ENCODE results near the gene SLC17A2. TPM values are rescaled to one million over a fixed set of nuclear protein-coding genes. Genes with fewer than 3 reads are reported as not detected.

Gene SLC17A2
- total RNA-seq, 5 donors from 2014 or later (not counting 1 experiment from before 2014, with no cell fraction given) = not detected

GRCh38 chr6:25896252-25896651 is 34.2 kb downstream of the SLC17A2 start:
- no peak for DNase-seq
- H3K36me3 Mint-ChIP-seq = no peaks in the 10 kb centered on the region
- H3K9me3 Mint-ChIP-seq = no peaks in the 10 kb centered on the region
- no peak overlapping the region for H3K27ac Mint-ChIP-seq
- Histone ChIP-seq H3K4me3 (ENCODE audit: control insufficient read depth in 1 of 2, extremely low read depth in 1 of 2, low read length in 1 of 2) (no peak overlapping the region), H3K27me3 (replicated peaks in 1 of 2; ENCODE audit: control insufficient read depth in 2 of 2, extremely low read depth in 1 of 2, insufficient read depth in 2 of 2, low read length in 1 of 2) (no peaks in the 10 kb centered on the region), H3K27ac (ENCODE audit: low read length) (no peak overlapping the region), H3K36me3 (ENCODE audit: control insufficient read depth in 2 of 2, extremely low read depth in 1 of 2, insufficient read depth in 1 of 2, low read length in 1 of 2) (no peaks in the 10 kb centered on the region), H3K4me1 (ENCODE audit: control insufficient read depth in 1 of 2, extremely low read depth in 1 of 2, insufficient read depth in 2 of 2, low read length in 2 of 2) (no peaks in the 10 kb centered on the region), H3K9me3 (no peaks in the 10 kb centered on the region)
- CTCF ChIA-PET = interaction anchor here in 1 of 2 donors (0.7 to 1.6 kb wide), 2 partner anchors 13 to 14 kb away, joined by 3 to 5 read pairs; no protein-coding TSS in a partner anchor
- POLR2A ChIA-PET = no interaction called here
- H3K27me3 Mint-ChIP-seq = peaks cover 0 to 4% of the 10 kb centered on the region in 2 donors
- H3K4me1 Mint-ChIP-seq = no peaks in the 10 kb centered on the region
- no peak overlapping the region for H3K4me3 Mint-ChIP-seq
- no peak for ATAC-seq (replicated peaks in 1 of 4)
- no CpG with 5 or more reads among the region's 3 CpGs for WGBS (ENCODE audit: insufficient coverage)

DNA sequence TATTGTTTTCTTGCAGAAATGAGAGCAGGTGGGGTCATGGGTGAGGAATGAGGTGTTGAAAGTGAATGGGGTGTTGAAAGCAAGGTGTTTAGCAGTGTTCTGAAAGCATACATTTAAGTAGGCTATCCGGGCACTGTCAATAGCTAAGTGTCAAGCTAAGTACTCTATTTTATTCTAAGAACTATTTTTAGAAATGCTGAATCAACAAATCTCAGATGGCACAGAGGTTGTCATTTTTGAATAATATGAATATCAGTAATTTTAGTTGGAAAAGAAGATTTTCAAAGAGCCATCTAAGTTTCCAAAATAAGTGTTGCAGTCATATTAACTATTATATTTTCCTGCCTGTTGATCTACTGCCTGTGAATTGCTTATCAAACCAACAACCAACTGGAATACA is 34.7 kb downstream of the SLC17A2 start:
- H3K36me3 Mint-ChIP-seq = no peaks in the 10 kb centered on the region
- no peaks in the 10 kb centered on the region for H3K27me3 ChIP-seq (replicated peaks in 1 of 2; ENCODE audit: control insufficient read depth in 2 of 2, extremely low read depth in 1 of 2, insufficient read depth in 2 of 2, low read length in 1 of 2)
- no peaks in the 10 kb centered on the region for H3K4me1 Mint-ChIP-seq
- H3K4me1 ChIP-seq (ENCODE audit: control insufficient read depth in 1 of 2, extremely low read depth in 1 of 2, insufficient read depth in 2 of 2, low read length in 2 of 2) = no peaks in the 10 kb centered on the region
- ChIA-PET POLR2A (no interaction called here), CTCF (interaction anchor here in 1 of 2 donors (0.7 to 1.6 kb wide), 2 partner anchors 13 to 14 kb away, joined by 3 to 5 read pairs; no protein-coding TSS in a partner anchor)
- H3K27ac ChIP-seq (ENCODE audit: low read length) = no peak overlapping the region
- H3K4me3 ChIP-seq (ENCODE audit: control insufficient read depth in 1 of 2, extremely low read depth in 1 of 2, low read length in 1 of 2) = no peak overlapping the region
- H3K9me3 Mint-ChIP-seq = no peaks in the 10 kb centered on the region
- no peak for DNase-seq
- no CpG with 5 or more reads among the region's 1 CpG for WGBS (ENCODE audit: insufficient coverage)
- no peak for ATAC-seq (replicated peaks in 1 of 4)
- H3K27ac Mint-ChIP-seq = no peak overlapping the region
- no peak overlapping the region for H3K4me3 Mint-ChIP-seq
- H3K36me3 ChIP-seq (ENCODE audit: control insufficient read depth in 2 of 2, extremely low read depth in 1 of 2, insufficient read depth in 1 of 2, low read length in 1 of 2) = no peaks in the 10 kb centered on the region
- no peaks in the 10 kb centered on the region for H3K9me3 ChIP-seq
- H3K27me3 Mint-ChIP-seq = peaks cover 0 to 4% of the 10 kb centered on the region in 2 donors

DNA sequence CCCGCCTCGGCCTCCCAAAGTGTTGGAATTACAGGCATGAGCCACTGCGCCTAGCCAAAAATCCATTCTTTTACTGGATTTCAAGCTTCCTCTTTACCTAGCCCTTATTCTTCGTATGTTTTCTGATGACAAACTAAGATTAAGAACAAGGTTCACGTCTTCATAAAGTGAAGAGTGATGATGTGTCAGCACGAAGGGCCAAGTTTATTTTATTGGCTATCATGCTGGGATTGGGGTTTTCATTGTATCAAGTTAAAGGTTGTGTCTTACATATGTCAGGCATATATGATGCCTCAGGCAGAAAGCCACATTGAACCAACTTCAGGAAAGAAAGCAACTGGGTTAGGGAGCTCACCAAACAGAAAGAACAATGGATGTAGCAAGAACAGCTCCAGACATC is 36.7 kb downstream of the SLC17A2 start:
- Histone ChIP-seq H3K27me3 (replicated peaks in 1 of 2; ENCODE audit: control insufficient read depth in 2 of 2, extremely low read depth in 1 of 2, insufficient read depth in 2 of 2, low read length in 1 of 2) (no peaks in the 10 kb centered on the region), H3K36me3 (ENCODE audit: control insufficient read depth in 2 of 2, extremely low read depth in 1 of 2, insufficient read depth in 1 of 2, low read length in 1 of 2) (no peaks in the 10 kb centered on the region), H3K9me3 (no peaks in the 10 kb centered on the region), H3K27ac (ENCODE audit: low read length) (no peak overlapping the region), H3K4me1 (ENCODE audit: control insufficient read depth in 1 of 2, extremely low read depth in 1 of 2, insufficient read depth in 2 of 2, low read length in 2 of 2) (no peaks in the 10 kb centered on the region), H3K4me3 (ENCODE audit: control insufficient read depth in 1 of 2, extremely low read depth in 1 of 2, low read length in 1 of 2) (no peak overlapping the region)
- Mint-ChIP-seq H3K4me3 (no peak overlapping the region), H3K9me3 (no peaks in the 10 kb centered on the region), H3K4me1 (no peaks in the 10 kb centered on the region), H3K36me3 (no peaks in the 10 kb centered on the region), H3K27me3 (peaks cover 0 to 4% of the 10 kb centered on the region in 2 donors), H3K27ac (no peak overlapping the region)
- CTCF ChIA-PET = no interaction called here
- DNase-seq (no peak), ATAC-seq (replicated peaks in 1 of 4) (no peak)
- 88% methylated on average over 1 of the region's 6 CpGs for WGBS (ENCODE audit: insufficient coverage)
- POLR2A ChIA-PET = interaction anchor here in 1 of 2 donors (0.5 kb wide), 1 partner anchor 1459 kb away, joined by 3 read pairs; no protein-coding TSS in a partner anchor

DNA sequence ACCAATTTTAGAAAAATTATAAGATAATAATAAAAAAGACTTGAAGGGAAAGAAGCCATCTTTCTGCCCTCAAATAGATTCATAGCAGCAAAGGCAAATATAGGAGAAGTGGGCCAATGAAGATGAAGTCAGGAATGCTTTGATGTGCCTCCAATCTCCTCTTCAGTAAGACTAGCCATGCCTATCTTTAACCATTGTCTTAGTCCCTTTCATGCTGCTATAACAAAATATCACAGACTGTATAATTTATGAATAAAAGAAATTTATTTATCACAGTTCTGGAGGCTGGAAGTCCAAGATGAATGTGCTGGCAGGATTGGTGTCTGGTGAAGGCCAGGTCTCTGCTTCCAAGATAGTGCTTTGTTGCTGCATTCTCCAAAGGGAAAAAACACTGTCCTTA is 37.6 kb downstream of the SLC17A2 start:
- CTCF ChIA-PET = no interaction called here
- no peak overlapping the region for H3K4me3 Mint-ChIP-seq
- no peaks in the 10 kb centered on the region for H3K4me1 ChIP-seq (ENCODE audit: control insufficient read depth in 1 of 2, extremely low read depth in 1 of 2, insufficient read depth in 2 of 2, low read length in 2 of 2)
- H3K27me3 Mint-ChIP-seq = peaks cover 0 to 4% of the 10 kb centered on the region in 2 donors
- DNase-seq (no peak), ATAC-seq (replicated peaks in 1 of 4) (no peak)
- H3K9me3 Mint-ChIP-seq = no peaks in the 10 kb centered on the region
- H3K36me3 Mint-ChIP-seq = no peaks in the 10 kb centered on the region
- no peaks in the 10 kb centered on the region for H3K36me3 ChIP-seq (ENCODE audit: control insufficient read depth in 2 of 2, extremely low read depth in 1 of 2, insufficient read depth in 1 of 2, low read length in 1 of 2)
- POLR2A ChIA-PET = interaction anchor here in 1 of 2 donors (0.7 kb wide), 1 partner anchor 480 kb away, joined by 3 read pairs; no protein-coding TSS in a partner anchor
- no peaks in the 10 kb centered on the region for H3K9me3 ChIP-seq
- no peak overlapping the region for H3K27ac ChIP-seq (ENCODE audit: low read length)
- no peaks in the 10 kb centered on the region for H3K4me1 Mint-ChIP-seq
- H3K27me3 ChIP-seq (replicated peaks in 1 of 2; ENCODE audit: control insufficient read depth in 2 of 2, extremely low read depth in 1 of 2, insufficient read depth in 2 of 2, low read length in 1 of 2) = no peaks in the 10 kb centered on the region
- no peak overlapping the region for H3K27ac Mint-ChIP-seq
- no peak overlapping the region for H3K4me3 ChIP-seq (ENCODE audit: control insufficient read depth in 1 of 2, extremely low read depth in 1 of 2, low read length in 1 of 2)

GRCh38 chr6:25889877-25890853 is 40.3 kb downstream of the SLC17A2 start:
- H3K27me3 Mint-ChIP-seq = peaks cover 1 to 8% of the 10 kb centered on the region in 2 donors
- WGBS (ENCODE audit: insufficient coverage) = no CpG with 5 or more reads among the region's 5 CpGs

DNA sequence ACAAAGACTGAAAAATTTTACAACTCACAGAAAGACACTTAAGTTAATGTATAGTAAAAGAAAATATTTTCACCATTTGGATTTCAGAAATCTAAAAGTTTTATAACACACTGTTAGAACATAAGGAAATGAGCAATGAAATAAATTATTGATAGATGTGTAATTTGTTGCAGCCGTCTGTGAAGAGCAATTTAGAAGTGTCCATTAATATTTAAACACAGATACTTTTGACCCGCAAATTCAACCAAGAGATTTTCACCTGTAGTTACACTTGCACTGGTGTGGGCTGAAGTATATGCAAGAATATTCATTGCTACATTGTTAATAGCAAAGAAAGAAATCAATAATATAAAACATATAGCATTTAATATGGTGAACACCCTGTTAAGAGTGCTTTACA is 41.9 kb downstream of the SLC17A2 start:
- Histone ChIP-seq H3K27me3 (replicated peaks in 1 of 2; ENCODE audit: control insufficient read depth in 2 of 2, extremely low read depth in 1 of 2, insufficient read depth in 2 of 2, low read length in 1 of 2) (no peaks in the 10 kb centered on the region), H3K36me3 (ENCODE audit: control insufficient read depth in 2 of 2, extremely low read depth in 1 of 2, insufficient read depth in 1 of 2, low read length in 1 of 2) (no peaks in the 10 kb centered on the region), H3K27ac (ENCODE audit: low read length) (no peak overlapping the region), H3K4me3 (ENCODE audit: control insufficient read depth in 1 of 2, extremely low read depth in 1 of 2, low read length in 1 of 2) (no peak overlapping the region), H3K9me3 (no peaks in the 10 kb centered on the region), H3K4me1 (ENCODE audit: control insufficient read depth in 1 of 2, extremely low read depth in 1 of 2, insufficient read depth in 2 of 2, low read length in 2 of 2) (no peaks in the 10 kb centered on the region)
- CTCF ChIA-PET = no interaction called here
- Mint-ChIP-seq H3K27me3 (peaks cover 1 to 8% of the 10 kb centered on the region in 2 donors), H3K36me3 (no peaks in the 10 kb centered on the region), H3K4me1 (no peaks in the 10 kb centered on the region), H3K4me3 (no peak overlapping the region), H3K9me3 (no peaks in the 10 kb centered on the region), H3K27ac (no peak overlapping the region)
- ATAC-seq (replicated peaks in 1 of 4) (no peak), DNase-seq (no peak)
- WGBS (ENCODE audit: insufficient coverage) = no CpG with 5 or more reads among the region's 2 CpGs
- POLR2A ChIA-PET = no interaction called here

More at GRCh38 chr6:25889877-25890853, 40.3 kb downstream of the SLC17A2 start:
- ATAC-seq (replicated peaks in 1 of 4) (peak in 1 of 4 experiments; percentile 45), DNase-seq (peak in 4 of 35 experiments; percentile 3 to 63 (median 14))
- ChIA-PET CTCF (interaction anchor here in 1 of 2 donors (0.6 to 0.7 kb wide), 2 partner anchors 14 to 169 kb away, joined by 3 to 7 read pairs; no protein-coding TSS in a partner anchor), POLR2A (no interaction called here)
- Histone ChIP-seq H3K27ac (ENCODE audit: low read length) (no peak overlapping the region), H3K9me3 (no peaks in the 10 kb centered on the region), H3K27me3 (replicated peaks in 1 of 2; ENCODE audit: control insufficient read depth in 2 of 2, extremely low read depth in 1 of 2, insufficient read depth in 2 of 2, low read length in 1 of 2) (no peaks in the 10 kb centered on the region), H3K4me3 (ENCODE audit: control insufficient read depth in 1 of 2, extremely low read depth in 1 of 2, low read length in 1 of 2) (no peak overlapping the region), H3K36me3 (ENCODE audit: control insufficient read depth in 2 of 2, extremely low read depth in 1 of 2, insufficient read depth in 1 of 2, low read length in 1 of 2) (no peaks in the 10 kb centered on the region), H3K4me1 (ENCODE audit: control insufficient read depth in 1 of 2, extremely low read depth in 1 of 2, insufficient read depth in 2 of 2, low read length in 2 of 2) (no peaks in the 10 kb centered on the region)
- no peaks in the 10 kb centered on the region for H3K9me3 Mint-ChIP-seq
- H3K36me3 Mint-ChIP-seq = no peaks in the 10 kb centered on the region
- no peaks in the 10 kb centered on the region for H3K4me1 Mint-ChIP-seq
- no peak overlapping the region for H3K27ac Mint-ChIP-seq
- H3K4me3 Mint-ChIP-seq = no peak overlapping the region
